Endothelial cell of umbilical vein (primary cell): ENCODE measurements around the gene HCFC2. TPM values are rescaled to one million over a fixed set of nuclear protein-coding genes. Genes with fewer than 3 reads are reported as not detected.

Experiments used
- BruUV-seq: library from RNA; stranded (reverse); fragments of 400-500 nt; replicated peaks from 2 replicates; lab custom pipeline; 2021; lab: Mats Ljungman, UMichigan
- CTCF ChIA-PET: fragments of 300-600, 350-600 bp; sonication (Branson Sonifier 250); formaldehyde crosslinking; loops from one replicate; lab custom pipeline; 2021; ENCODE audit warnings: antibody characterized with exemption, inconsistent platforms; lab: Charles Lee
- POLR2A ChIA-PET: fragments of 300-600, 350-600 bp; sonication (Branson Sonifier 250); formaldehyde crosslinking; loops from one replicate; lab custom pipeline; 2021; ENCODE audit warnings: antibody characterized with exemption, inconsistent platforms; lab: Charles Lee
- DNase-seq: peaks from one replicate; pipeline ENCODE4 v3.0.0-alpha.2; 2011; ENCODE audit warnings: low read depth, low spot score
- FAIRE-seq: peaks from 2 replicates; lab custom pipeline; 2011; peaks lifted over from hg19 to GRCh38; lab: Jason Lieb, UNC
- H2AFZ ChIP-seq: 2 replicates; pipeline ENCODE4 v1.6.0; 2012; ENCODE audit warnings: low read depth, low read length, control low read depth, inconsistent platforms
- H3K27ac ChIP-seq: 2 replicates; pipeline ENCODE4 v1.5.1; 2011; ENCODE audit warnings: low read depth, mild to moderate bottlenecking, control low read depth, low read length, moderate library complexity; ENCODE audit not compliant: insufficient read depth
- H3K27me3 ChIP-seq, 2 experiments: 2 replicates each; pipeline versions ENCODE4 v1.6.0 to v1.6.1; 2011; ENCODE audit warnings: low read length in 2 of 2, mixed read lengths in 1 of 2; ENCODE audit not compliant: control insufficient read depth in 2 of 2, insufficient read depth in 2 of 2
- H3K36me3 ChIP-seq, 2 experiments: 2 replicates in 1 of 2; 3 replicates in 1 of 2; pipeline ENCODE4 v1.5.1; 2011; ENCODE audit warnings: low read length in 2 of 2, mild to moderate bottlenecking in 1 of 2, moderate library complexity in 1 of 2; ENCODE audit not compliant: control insufficient read depth in 2 of 2, insufficient read depth in 2 of 2; ENCODE audit errors: extremely low read depth in 1 of 2
- H3K4me1 ChIP-seq: 3 replicates; pipeline ENCODE4 v1.5.1; 2011; ENCODE audit warnings: mild to moderate bottlenecking, low read length; ENCODE audit not compliant: control insufficient read depth, insufficient read depth; ENCODE audit errors: extremely low read depth
- H3K4me2 ChIP-seq: 2 replicates; pipeline ENCODE4 v1.6.1; 2011; ENCODE audit warnings: low read length, control low read depth, mixed read lengths; ENCODE audit not compliant: insufficient read depth
- H3K4me3 ChIP-seq, 3 experiments: fragments of 200-600 bp in 1 of 3; sonication (generic), shearing (Covaris generic) in 1 of 3; replicated peaks in 1 of 3; 2 replicates each; pipeline ENCODE4 v1.5.1; 2011 to 2016; ENCODE audit warnings: control low read depth in 3 of 3, low read length in 3 of 3, mild to moderate bottlenecking in 2 of 3, inconsistent platforms in 1 of 3, low read depth in 1 of 3, moderate library complexity in 1 of 3; ENCODE audit not compliant: insufficient read depth in 1 of 3
- H3K79me2 ChIP-seq: 2 replicates; pipeline ENCODE4 v1.6.0; 2012; ENCODE audit warnings: low read length, inconsistent platforms; ENCODE audit not compliant: control insufficient read depth, insufficient read depth
- H3K9ac ChIP-seq: replicated peaks from 2 replicates; pipeline ENCODE3; 2011; ENCODE audit warnings: low read length, control low read depth; ENCODE audit not compliant: insufficient read depth; ENCODE audit errors: extremely low read depth
- H3K9me1 ChIP-seq: replicated peaks from 3 replicates; pipeline ENCODE4 v1.6.0; 2011; ENCODE audit warnings: mild to moderate bottlenecking, low read length; ENCODE audit not compliant: control insufficient read depth, insufficient read depth; ENCODE audit errors: extremely low read depth
- H3K9me3 ChIP-seq: replicated peaks from 2 replicates; pipeline ENCODE4 v1.5.1; 2012; ENCODE audit warnings: low read length, inconsistent platforms; ENCODE audit not compliant: control insufficient read depth, insufficient read depth
- H4K20me1 ChIP-seq: replicated peaks from 2 replicates; pipeline ENCODE3; 2011; ENCODE audit warnings: mild to moderate bottlenecking, low read length; ENCODE audit not compliant: control insufficient read depth, insufficient read depth; ENCODE audit errors: extremely low read depth
- CTCF ChIP-seq, 2 donors: IDR thresholded peaks; 1 replicate in 1 of 2; 2 replicates in 1 of 2; pipeline ENCODE4 v1.5.1; 2011; ENCODE audit warnings: low read length in 2 of 2, mild to moderate bottlenecking in 2 of 2, moderate library complexity in 2 of 2, control low read depth in 1 of 2, inconsistent platforms in 1 of 2, low read depth in 1 of 2; ENCODE audit not compliant: insufficient read depth in 1 of 2; ENCODE audit errors: extremely low read depth in 1 of 2
- EZH2 ChIP-seq: IDR thresholded peaks from 2 replicates; pipeline ENCODE4 v1.6.1; 2012; ENCODE audit warnings: borderline replicate concordance, low read depth, mild to moderate bottlenecking, moderate library complexity, low read length, inconsistent platforms; ENCODE audit not compliant: severe bottlenecking
- FOS ChIP-seq: IDR thresholded peaks from 2 replicates; pipeline ENCODE4 v1.6.1; 2011; ENCODE audit warnings: mild to moderate bottlenecking, low read length, moderate library complexity, borderline replicate concordance; ENCODE audit not compliant: insufficient read depth
- GATA2 ChIP-seq: IDR thresholded peaks from 2 replicates; pipeline ENCODE4 v1.7.0; 2011; ENCODE audit warnings: low read depth, mild to moderate bottlenecking, moderate library complexity, mixed read lengths, low read length; ENCODE audit not compliant: insufficient read length, insufficient read depth
- JUN ChIP-seq: IDR thresholded peaks from 2 replicates; pipeline ENCODE4 v1.6.1; 2011; ENCODE audit warnings: borderline replicate concordance, low read depth; ENCODE audit not compliant: insufficient read length, insufficient read depth
- MAX ChIP-seq: IDR thresholded peaks from 2 replicates; pipeline ENCODE4 v1.6.1; 2011; ENCODE audit not compliant: insufficient read depth, insufficient read length
- MYC ChIP-seq: IDR thresholded peaks from one replicate; pipeline ENCODE4 v1.6.1; 2011; ENCODE audit warnings: mild to moderate bottlenecking, low read depth, low read length
- POLR2A ChIP-seq: IDR thresholded peaks from 2 replicates; pipeline ENCODE4 v1.6.1; 2012; ENCODE audit warnings: low read depth, mild to moderate bottlenecking, control low read depth, low read length
- POLR2AphosphoS5 ChIP-seq: IDR thresholded peaks from 2 replicates; pipeline ENCODE4 v1.6.1; 2012; ENCODE audit warnings: low read depth, mild to moderate bottlenecking, control low read depth, low read length, moderate library complexity; ENCODE audit not compliant: insufficient read depth
- dilution Hi-C: fragments of 300-500 bp; cut with MboI; formaldehyde crosslinking; loops from one replicate; pipeline ENCODE4 v1.15.0; 2019; ENCODE audit warnings: low sequenced_read_pairs; ENCODE audit not compliant: extremely low pct_ligation_motif_present
- intact Hi-C: fragments of 100-400 bp; cut with micrococcal nuclease; formaldehyde crosslinking; loops from one replicate; pipeline ENCODE4 v1.10.0; 2022
- polyA plus RNA-seq, 4 experiments: library from polyadenylated mRNA; depleted of rRNA in 3 of 4; stranded (reverse) in 3 of 4; unstranded in 1 of 4; fragments of >200 nt; gene quantifications; 2 replicates each; pipeline versions ENCODE4 v1.2.1 to v1.2.3, GENCODE V29; 2011 to 2012; ENCODE audit warnings: missing spikeins in 1 of 4
- total RNA-seq: library from RNA; stranded (reverse); gene quantifications from 2 replicates; pipeline ENCODE4 v1.2.3, GENCODE V29; 2021

Gene HCFC2
- total and polyA plus RNA-seq, 2 donors (not counting 3 experiments of a cell fraction or from before 2014, with no cell fraction given): 6.0 to 15.6 TPM

GRCh38 chr12:104048811-104049210 lies 15.5 kb upstream of the HCFC2 start:
- Histone ChIP-seq H3K9me1 (no peaks in the 10 kb centered on the region), H2AFZ (no peak overlapping the region), H4K20me1 (no peaks in the 10 kb centered on the region), H3K9ac (no peak overlapping the region), H3K79me2 (no peaks in the 10 kb centered on the region), H3K4me2 (no peak overlapping the region), H3K9me3 (no peaks in the 10 kb centered on the region), H3K4me3 (no peak overlapping the region), H3K4me1 (peaks cover 11% of the 10 kb centered on the region), H3K36me3 (no peaks in the 10 kb centered on the region), H3K27ac (no peak overlapping the region), H3K27me3 (peaks cover 12 to 20% of the 10 kb centered on the region in 2 experiments)
- dilution Hi-C loops (no loop called here), intact Hi-C loops (no loop called here)
- DNase-seq (no peak), FAIRE-seq (no peak)
- CTCF ChIA-PET: interaction anchor here (2.5 kb wide), 1 partner anchor 60 kb away, joined by 7 read pairs; no protein-coding TSS in a partner anchor
- POLR2A ChIA-PET: no interaction called here
- BruUV-seq: no TSS peak
- TF ChIP-seq POLR2AphosphoS5: no peak
- TF ChIP-seq GATA2: no peak
- no peak for TF ChIP-seq FOS
- no peak for TF ChIP-seq POLR2A
- TF ChIP-seq MYC: no peak
- no peak for TF ChIP-seq MAX
- no peak for TF ChIP-seq EZH2
- no peak for TF ChIP-seq CTCF (IDR thresholded peaks at IDR 0.05; ENCODE audit: extremely low read depth in 1 of 2, insufficient read depth in 1 of 2, low read depth in 1 of 2, low read length in 2 of 2)
- TF ChIP-seq JUN: no peak
